Measurements from ENCODE around the gene SVIL.
"Not testable (repeated sequence)": the region's sequence is repeated elsewhere in the genome, so short reads cannot be mapped to it uniquely, and the experiment has no call there.

Gene SVIL

GRCh38 chr10:29622382-29622922 lies 12.3 kb downstream of the SVIL start:
- no peak for DNase-seq (ENCODE audit: low read depth)

- no peak for DNase-seq (ENCODE audit: low read depth)
Observed at GRCh38 chr10:29621161-29621560, 13.6 kb downstream of the SVIL start.

GRCh38 chr10:29620112-29620690 lies 14.6 kb downstream of the SVIL start:
- no peak for DNase-seq (ENCODE audit: low read depth)

GRCh38 chr10:29619241-29619669 lies 15.5 kb downstream of the SVIL start:
- no peak for DNase-seq (ENCODE audit: low read depth)

- no peak for DNase-seq (ENCODE audit: low read depth)
Observed at GRCh38 chr10:29618341-29619171, 16.2 kb downstream of the SVIL start.

- no peak for DNase-seq (ENCODE audit: low read depth)
Observed at GRCh38 chr10:29617880-29618340, 16.9 kb downstream of the SVIL start.

- no peak for DNase-seq (ENCODE audit: low read depth)
Observed at GRCh38 chr10:29616542-29616941, 18.2 kb downstream of the SVIL start.

GRCh38 chr10:29615195-29615594 lies 19.6 kb downstream of the SVIL start:
- DNase-seq (ENCODE audit: low read depth): no peak

- DNase-seq (ENCODE audit: low read depth): not testable (repeated sequence)
Observed at GRCh38 chr10:29614289-29614688, 20.5 kb downstream of the SVIL start.

GRCh38 chr10:29613791-29614190 lies 21.0 kb downstream of the SVIL start:
- DNase-seq (ENCODE audit: low read depth): no peak

- no peak for DNase-seq (ENCODE audit: low read depth)
Observed at GRCh38 chr10:29613196-29613595, 21.6 kb downstream of the SVIL start.

- DNase-seq (ENCODE audit: low read depth): no peak
Observed at GRCh38 chr10:29612657-29613056, 22.1 kb downstream of the SVIL start.

GRCh38 chr10:29611781-29612381 lies 22.9 kb downstream of the SVIL start:
- DNase-seq (ENCODE audit: low read depth): no peak

GRCh38 chr10:29610876-29611647 lies 23.7 kb downstream of the SVIL start:
- DNase-seq (ENCODE audit: low read depth): no peak

- not testable (repeated sequence) for DNase-seq (ENCODE audit: low read depth)
Observed at GRCh38 chr10:29610331-29610730, 24.4 kb downstream of the SVIL start.

- DNase-seq (ENCODE audit: low read depth): no peak
Observed at GRCh38 chr10:29609696-29610095, 25.1 kb downstream of the SVIL start.

GRCh38 chr10:29608476-29609301 lies 26.1 kb downstream of the SVIL start:
- no peak for DNase-seq (ENCODE audit: low read depth)

- no peak for DNase-seq (ENCODE audit: low read depth)
Observed at GRCh38 chr10:29608062-29608461, 26.7 kb downstream of the SVIL start.

- DNase-seq (ENCODE audit: low read depth): no peak
Observed at GRCh38 chr10:29607576-29607975, 27.2 kb downstream of the SVIL start.

- DNase-seq (ENCODE audit: low read depth): not testable (repeated sequence)
Observed at GRCh38 chr10:29606693-29607092, 28.1 kb downstream of the SVIL start.

GRCh38 chr10:29604291-29604825 lies 30.4 kb downstream of the SVIL start:
- no peak for DNase-seq (ENCODE audit: low read depth)
